ENCODE data around the gene PSEN1.

DNA sequence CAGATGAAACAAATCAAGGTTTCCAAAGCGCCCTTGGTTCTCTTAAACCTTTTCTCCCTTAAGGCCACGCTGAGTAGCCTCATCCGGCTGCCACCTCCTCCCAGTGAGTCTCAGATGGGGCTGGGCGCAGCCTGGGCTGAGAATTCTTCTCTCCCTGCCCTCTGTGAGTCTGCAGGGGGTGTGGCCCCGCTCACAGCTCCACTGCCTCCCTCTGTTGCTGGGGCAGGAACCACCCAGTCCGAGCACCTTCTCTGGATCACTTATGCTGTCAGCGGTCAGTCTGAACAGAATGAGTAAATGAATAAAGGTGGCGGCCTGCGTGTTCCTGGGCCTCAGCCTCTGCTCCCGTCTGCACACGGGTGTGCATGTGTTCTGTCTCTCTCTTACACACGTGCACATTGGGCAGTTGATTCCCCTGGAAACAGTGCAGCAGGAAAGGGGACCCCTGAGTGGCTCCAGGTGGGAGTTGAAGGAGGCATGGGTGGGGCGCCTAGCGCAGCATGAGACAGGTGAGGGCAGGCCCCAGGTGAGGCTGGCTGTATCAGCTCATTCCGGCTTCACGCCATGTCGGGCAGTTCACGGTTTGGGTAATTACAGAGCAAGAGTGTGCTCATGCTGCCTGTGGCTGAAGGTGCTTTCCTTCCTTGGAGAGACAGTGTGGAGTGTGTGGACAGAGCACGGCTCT lies 105.3 kb downstream of the PSEN1 start:
- TF ChIP-seq, protein P1, sequence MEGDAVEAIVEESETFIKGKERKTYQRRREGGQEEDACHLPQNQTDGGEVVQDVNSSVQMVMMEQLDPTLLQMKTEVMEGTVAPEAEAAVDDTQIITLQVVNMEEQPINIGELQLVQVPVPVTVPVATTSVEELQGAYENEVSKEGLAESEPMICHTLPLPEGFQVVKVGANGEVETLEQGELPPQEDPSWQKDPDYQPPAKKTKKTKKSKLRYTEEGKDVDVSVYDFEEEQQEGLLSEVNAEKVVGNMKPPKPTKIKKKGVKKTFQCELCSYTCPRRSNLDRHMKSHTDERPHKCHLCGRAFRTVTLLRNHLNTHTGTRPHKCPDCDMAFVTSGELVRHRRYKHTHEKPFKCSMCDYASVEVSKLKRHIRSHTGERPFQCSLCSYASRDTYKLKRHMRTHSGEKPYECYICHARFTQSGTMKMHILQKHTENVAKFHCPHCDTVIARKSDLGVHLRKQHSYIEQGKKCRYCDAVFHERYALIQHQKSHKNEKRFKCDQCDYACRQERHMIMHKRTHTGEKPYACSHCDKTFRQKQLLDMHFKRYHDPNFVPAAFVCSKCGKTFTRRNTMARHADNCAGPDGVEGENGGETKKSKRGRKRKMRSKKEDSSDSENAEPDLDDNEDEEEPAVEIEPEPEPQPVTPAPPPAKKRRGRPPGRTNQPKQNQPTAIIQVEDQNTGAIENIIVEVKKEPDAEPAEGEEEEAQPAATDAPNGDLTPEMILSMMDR (IDR thresholded peaks at IDR 0.05), result no peak
- TF ChIP-seq POLR2A (IDR thresholded peaks at IDR 0.05) (no peak), POLR2AphosphoS5 (IDR thresholded peaks at IDR 0.05) (no peak)

Measured in transverse colon (tissue), 4 donors.